ENCODE measurements around the gene DNAJC5G. TPM values are rescaled to one million over a fixed set of nuclear protein-coding genes. Genes with fewer than 3 reads are reported as not detected.

The DNAJC5G gene
- total and polyA plus RNA-seq, 11 donors: 0.11 to 3.3 (median 1.2) TPM

DNA sequence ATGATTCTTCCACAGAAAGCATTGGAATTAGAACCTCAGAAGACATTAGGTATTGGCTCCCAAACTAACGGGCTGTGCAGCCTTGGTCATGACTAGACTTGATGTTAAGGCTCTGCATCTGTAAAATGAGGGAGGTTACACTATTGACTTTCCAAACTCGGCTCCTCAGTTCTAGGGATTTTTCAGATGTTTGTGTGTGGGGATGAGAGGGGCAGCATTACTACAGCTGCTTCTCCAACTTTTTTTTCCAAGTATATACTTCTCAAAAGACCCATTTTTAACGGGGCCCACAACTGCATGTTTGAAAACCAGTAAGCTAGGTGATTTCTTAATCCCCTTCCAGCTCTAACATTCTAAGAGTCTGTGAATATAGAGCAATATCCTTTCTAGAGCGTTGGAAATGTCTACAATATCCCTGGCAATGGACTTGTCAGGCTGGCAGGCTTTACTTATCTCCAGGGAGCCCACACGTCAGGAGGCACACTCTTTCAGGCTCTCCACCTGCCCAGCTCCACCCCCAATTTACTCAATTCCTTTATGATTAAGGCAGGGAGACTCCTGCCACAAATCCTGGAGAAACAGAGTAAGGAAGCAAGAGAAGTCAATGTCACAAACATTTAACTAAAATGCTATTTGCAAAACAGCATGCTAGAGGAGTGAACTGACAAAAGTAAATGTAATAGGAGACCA lies 48.5 kb downstream of the DNAJC5G start:
- peak in 1 of 4 donors; percentile 4 for ATAC-seq
- Histone ChIP-seq H3K4me3 (peak overlapping the region; percentile 62 to 95 (median 74)), H3K9me3 (no peaks in the 10 kb centered on the region), H3K4me1 (peaks cover 4 to 40% (median 23%) of the 10 kb centered on the region in 12 donors), H3K27me3 (no peaks in the 10 kb centered on the region), H3K27ac (peak overlapping the region; percentile 83 to 99 (median 92)), H3K36me3 (peaks cover 0 to 36% (median 28%) of the 10 kb centered on the region in 9 donors)
- 23 to 33% (median 25%) methylated on average over 5 of the region's 5 CpGs for WGBS, 4 donors
- intact Hi-C loops (cut with DNase I): loop anchor here in 4 of 10 donors (1.0 to 5.0 kb wide), 4 partner anchors 33 to 49 kb away; partner anchors contain the start of genes GTF3C2 (in 3 of the 4), EIF2B4 (in 1 of the 4) and SNX17 (in 1 of the 4)
- no peak for DNase-seq
- TF ChIP-seq CTCF (IDR thresholded peaks at IDR 0.05) (no peak), POLR2A (IDR thresholded peaks at IDR 0.05) (no peak)

DNA sequence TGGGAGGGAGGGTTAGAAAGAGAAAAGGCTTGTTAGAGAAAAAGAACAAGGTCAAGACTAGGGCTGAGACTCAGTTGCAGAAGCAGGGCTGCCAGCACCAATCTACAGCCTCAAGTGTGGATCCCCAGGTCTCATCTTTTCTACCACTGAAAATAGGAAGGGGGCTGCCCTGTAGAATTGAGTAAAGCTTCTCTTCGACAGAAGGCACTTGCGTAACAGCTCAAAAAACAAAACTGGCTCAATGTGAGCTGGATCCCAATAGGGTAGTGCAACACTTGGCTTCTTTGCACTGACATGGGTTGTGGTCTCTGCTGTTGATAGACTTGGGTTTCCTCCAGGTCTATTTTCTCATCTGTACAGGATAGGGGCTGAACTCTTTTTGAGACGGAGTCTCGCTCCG lies 49.5 kb downstream of the DNAJC5G start:
- no peak for TF ChIP-seq CTCF (IDR thresholded peaks at IDR 0.05)
- TF ChIP-seq POLR2A (IDR thresholded peaks at IDR 0.05): no peak
- peak overlapping the region in 4 of 12 donors; percentile 91 to 99 (median 95) for H3K27ac ChIP-seq
- no peaks in the 10 kb centered on the region for H3K9me3 ChIP-seq
- peaks cover 0 to 46% (median 38%) of the 10 kb centered on the region in 9 donors for H3K36me3 ChIP-seq
- WGBS, 4 donors: 92 to 97% (median 93%) methylated on average over 5 of the region's 5 CpGs
- H3K4me1 ChIP-seq: peaks cover 4 to 35% (median 23%) of the 10 kb centered on the region in 12 donors
- no peaks in the 10 kb centered on the region for H3K27me3 ChIP-seq
- intact Hi-C loops (cut with DNase I): loop anchor here in 3 of 10 donors (5.0 kb wide), 2 partner anchors 33 to 48 kb away; partner anchors contain the start of genes GTF3C2 (in 2 of the 3), EIF2B4 (in 1 of the 3) and SNX17 (in 1 of the 3)
- ATAC-seq: no peak
- no peak overlapping the region for H3K4me3 ChIP-seq
- DNase-seq: no peak

Other genes starting within 250 kb of the DNAJC5G start
- gene TMEM214, start 242.5 kb upstream of the DNAJC5G start, total RNA-seq: 10 to 100 TPM; 18.3 to 58.0 (median 31.6) TPM
- 10 to 100 TPM; 27.4 to 57.0 TPM for gene TMEM214, start 242.5 kb upstream of the DNAJC5G start, polyA plus RNA-seq
- 10 to 100 TPM in 4 of 9 donors, 1 to 10 TPM in 5; 4.9 to 12.5 (median 9.9) TPM for gene AGBL5, start 223.8 kb upstream of the DNAJC5G start, total RNA-seq
- 1 to 10 TPM; 4.5 to 7.9 TPM for gene AGBL5, start 223.8 kb upstream of the DNAJC5G start, polyA plus RNA-seq
- 100 to 1,000 TPM; 215 to 466 (median 343) TPM for gene OST4, start 203.8 kb upstream of the DNAJC5G start, total RNA-seq
- 100 to 1,000 TPM; 335 to 517 TPM for gene OST4, start 203.8 kb upstream of the DNAJC5G start, polyA plus RNA-seq
- 10 to 100 TPM in 8 of 9 donors, 1 to 10 TPM in 1; 7.5 to 76.9 (median 16.3) TPM for gene EMILIN1, start 196.8 kb upstream of the DNAJC5G start, total RNA-seq
- gene EMILIN1, start 196.8 kb upstream of the DNAJC5G start, polyA plus RNA-seq: 10 to 100 TPM; 21.0 to 31.2 TPM
- gene KHK, start 188.7 kb upstream of the DNAJC5G start, total RNA-seq: 1 to 10 TPM in 8 of 9 donors, under 1 TPM in 1; 0.89 to 3.9 (median 1.8) TPM
- 1 to 10 TPM; 1.3 to 2.0 TPM for gene KHK, start 188.7 kb upstream of the DNAJC5G start, polyA plus RNA-seq
- gene CGREF1, start 156.3 kb upstream of the DNAJC5G start, total RNA-seq: 1 to 10 TPM in 4 of 9 donors, under 1 TPM in 4, not detected in 1; 0.24 to 2.7 (median 1.0) TPM
- under 1 TPM; 0.67 to 0.99 TPM for gene CGREF1, start 156.3 kb upstream of the DNAJC5G start, polyA plus RNA-seq
- gene ABHD1, start 151.6 kb upstream of the DNAJC5G start, total RNA-seq: 1 to 10 TPM in 8 of 9 donors, not detected in 1; 1.2 to 3.9 (median 2.0) TPM
- gene ABHD1, start 151.6 kb upstream of the DNAJC5G start, polyA plus RNA-seq: 1 to 10 TPM in 1 of 2 donors, under 1 TPM in 1; 0.47 to 6.2 TPM
- gene PREB, start 140.8 kb upstream of the DNAJC5G start, total RNA-seq: 10 to 100 TPM; 41.1 to 74.5 (median 48.7) TPM
- gene PREB, start 140.8 kb upstream of the DNAJC5G start, polyA plus RNA-seq: 10 to 100 TPM; 54.3 to 99.4 TPM
- not detected for gene PRR30, start 136.0 kb upstream of the DNAJC5G start, total RNA-seq
- gene PRR30, start 136.0 kb upstream of the DNAJC5G start, polyA plus RNA-seq: not detected
- gene TCF23, start 126.4 kb upstream of the DNAJC5G start, total RNA-seq: under 1 TPM in 3 of 9 donors, not detected in 6; 0.07 to 0.85 (median 0.68) TPM
- gene TCF23, start 126.4 kb upstream of the DNAJC5G start, polyA plus RNA-seq: under 1 TPM; 0.04 TPM
- 100 to 1,000 TPM in 8 of 9 donors, 10 to 100 TPM in 1; 96.9 to 210 (median 144) TPM for gene ATRAID, start 63.4 kb upstream of the DNAJC5G start, total RNA-seq
- gene ATRAID, start 63.4 kb upstream of the DNAJC5G start, polyA plus RNA-seq: 100 to 1,000 TPM; 126 to 195 TPM
- gene SLC5A6, start 63.2 kb upstream of the DNAJC5G start, total RNA-seq: 10 to 100 TPM in 5 of 9 donors, 1 to 10 TPM in 4; 6.3 to 16.7 (median 10.3) TPM
- gene SLC5A6, start 63.2 kb upstream of the DNAJC5G start, polyA plus RNA-seq: 10 to 100 TPM in 1 of 2 donors, 1 to 10 TPM in 1; 6.7 to 37.7 TPM
- gene CAD, start 58.1 kb upstream of the DNAJC5G start, total RNA-seq: 10 to 100 TPM in 2 of 9 donors, 1 to 10 TPM in 7; 5.0 to 14.2 (median 6.7) TPM
- 1 to 10 TPM; 3.2 to 9.3 TPM for gene CAD, start 58.1 kb upstream of the DNAJC5G start, polyA plus RNA-seq
- gene SLC30A3, start 12.4 kb upstream of the DNAJC5G start, total RNA-seq: 10 to 100 TPM in 2 of 9 donors, 1 to 10 TPM in 7; 5.0 to 18.1 (median 9.0) TPM
- gene SLC30A3, start 12.4 kb upstream of the DNAJC5G start, polyA plus RNA-seq: 1 to 10 TPM; 5.6 to 9.2 TPM
- gene TRIM54, start 7.0 kb downstream of the DNAJC5G start, total RNA-seq: 100 to 1,000 TPM; 175 to 329 (median 241) TPM
- 100 to 1,000 TPM; 128 to 324 TPM for gene TRIM54, start 7.0 kb downstream of the DNAJC5G start, polyA plus RNA-seq
- 1 to 10 TPM in 6 of 9 donors, under 1 TPM in 3; 0.60 to 2.5 (median 1.1) TPM for gene UCN, start 33.0 kb downstream of the DNAJC5G start, total RNA-seq
- 1 to 10 TPM; 1.3 to 1.4 TPM for gene UCN, start 33.0 kb downstream of the DNAJC5G start, polyA plus RNA-seq
- gene MPV17, start 47.7 kb downstream of the DNAJC5G start, total RNA-seq: 100 to 1,000 TPM in 1 of 9 donors, 10 to 100 TPM in 8; 48.8 to 103 (median 65.7) TPM
- 100 to 1,000 TPM in 1 of 2 donors, 10 to 100 TPM in 1; 69.3 to 134 TPM for gene MPV17, start 47.7 kb downstream of the DNAJC5G start, polyA plus RNA-seq
- 10 to 100 TPM; 19.9 to 42.6 (median 28.3) TPM for gene GTF3C2, start 81.3 kb downstream of the DNAJC5G start, total RNA-seq
- 10 to 100 TPM; 17.8 to 21.9 TPM for gene GTF3C2, start 81.3 kb downstream of the DNAJC5G start, polyA plus RNA-seq
- gene EIF2B4, start 94.9 kb downstream of the DNAJC5G start, total RNA-seq: 10 to 100 TPM; 28.5 to 59.3 (median 37.0) TPM
- gene EIF2B4, start 94.9 kb downstream of the DNAJC5G start, polyA plus RNA-seq: 10 to 100 TPM; 40.2 to 69.0 TPM
- gene SNX17, start 95.2 kb downstream of the DNAJC5G start, total RNA-seq: 10 to 100 TPM; 59.4 to 90.7 (median 77.2) TPM
- gene SNX17, start 95.2 kb downstream of the DNAJC5G start, polyA plus RNA-seq: 100 to 1,000 TPM in 1 of 2 donors, 10 to 100 TPM in 1; 39.2 to 106 TPM
- 10 to 100 TPM in 1 of 9 donors, 1 to 10 TPM in 8; 2.8 to 10.4 (median 7.1) TPM for gene ZNF513, start 105.3 kb downstream of the DNAJC5G start, total RNA-seq
- 10 to 100 TPM in 1 of 2 donors, 1 to 10 TPM in 1; 8.7 to 11.8 TPM for gene ZNF513, start 105.3 kb downstream of the DNAJC5G start, polyA plus RNA-seq
- gene PPM1G, start 134.2 kb downstream of the DNAJC5G start, total RNA-seq: 10 to 100 TPM; 31.7 to 49.7 (median 40.2) TPM
- 10 to 100 TPM; 31.2 to 87.2 TPM for gene PPM1G, start 134.2 kb downstream of the DNAJC5G start, polyA plus RNA-seq
- 10 to 100 TPM; 43.5 to 78.6 (median 62.8) TPM for gene NRBP1, start 153.2 kb downstream of the DNAJC5G start, total RNA-seq
- 100 to 1,000 TPM in 1 of 2 donors, 10 to 100 TPM in 1; 27.8 to 114 TPM for gene NRBP1, start 153.2 kb downstream of the DNAJC5G start, polyA plus RNA-seq
- 1 to 10 TPM in 1 of 9 donors, under 1 TPM in 2, not detected in 6; 0.50 to 1.7 (median 0.61) TPM for gene KRTCAP3, start 166.9 kb downstream of the DNAJC5G start, total RNA-seq
- gene KRTCAP3, start 166.9 kb downstream of the DNAJC5G start, polyA plus RNA-seq: under 1 TPM in 1 of 2 donors, not detected in 1; 0.65 TPM
- 10 to 100 TPM; 13.6 to 25.7 (median 17.4) TPM for gene IFT172, start 214.3 kb downstream of the DNAJC5G start, total RNA-seq
- gene IFT172, start 214.3 kb downstream of the DNAJC5G start, polyA plus RNA-seq: 10 to 100 TPM; 11.9 to 27.2 TPM
- gene FNDC4, start 219.8 kb downstream of the DNAJC5G start, total RNA-seq: 1 to 10 TPM; 1.0 to 4.7 (median 3.1) TPM
- gene FNDC4, start 219.8 kb downstream of the DNAJC5G start, polyA plus RNA-seq: 10 to 100 TPM in 1 of 2 donors, 1 to 10 TPM in 1; 2.0 to 10.5 TPM
- gene GCKR, start 221.4 kb downstream of the DNAJC5G start, total RNA-seq: 1 to 10 TPM in 1 of 9 donors, under 1 TPM in 3, not detected in 5; 0.28 to 1.1 (median 0.38) TPM
- gene GCKR, start 221.4 kb downstream of the DNAJC5G start, polyA plus RNA-seq: 1 to 10 TPM in 1 of 2 donors, under 1 TPM in 1; 0.23 to 1.7 TPM

Measured in heart left ventricle (tissue), 16 donors.